ENCODE measurements around the gene SLC12A7. TPM values are rescaled to one million over a fixed set of nuclear protein-coding genes. Genes with fewer than 3 reads are reported as not detected.

Gene SLC12A7
- total and polyA plus RNA-seq, 9 of the 15 experiments (the other 6 are each of a cell fraction or from before 2014, with no cell fraction given), result 0.01 to 3.1 (median 0.56) TPM

- H3K27me3 ChIP-seq (ENCODE audit: control insufficient read depth in 2 of 2, insufficient read depth in 2 of 2, low read length in 2 of 2), result peaks cover 58 to 69% of the 10 kb centered on the region in 2 experiments
- DNase-seq (ENCODE audit: extremely low read depth in 1 of 4, low spot score in 3 of 4) (no peak), FAIRE-seq (no peak), ATAC-seq (no peak)
- ChIA-PET CTCF (ENCODE audit: low intra/inter-chr PET ratio) (no interaction called here), POLR2A (interaction anchor here (0.7 to 1.1 kb wide), 2 partner anchors 14 to 28 kb away, joined by 3 to 4 read pairs; no protein-coding TSS in a partner anchor)
- intact Hi-C loops (cut with micrococcal nuclease), result no loop called here
- no peaks in the 10 kb centered on the region for H3K79me2 ChIP-seq (ENCODE audit: control insufficient read depth, insufficient read depth, low read length)
- BruUV-seq (replicated peaks), result no TSS peak
- no peak overlapping the region for H3K9ac ChIP-seq (ENCODE audit: insufficient read depth in 1 of 2, low read depth in 2 of 2, low read length in 2 of 2)
- no peak overlapping the region for H2AFZ ChIP-seq (ENCODE audit: low read depth, low read length)
- in situ Hi-C loops (cut with MboI), result no loop called here
- H3K27ac ChIP-seq (ENCODE audit: extremely low read depth, low read depth, low read length), result no peak overlapping the region
- no peaks in the 10 kb centered on the region for H3K36me3 ChIP-seq (ENCODE audit: control insufficient read depth, insufficient read depth, low read length)
- peaks cover 38% of the 10 kb centered on the region for H4K20me1 ChIP-seq (replicated peaks; ENCODE audit: control insufficient read depth, insufficient read depth, low read length)
- H3K9me1 ChIP-seq (ENCODE audit: control insufficient read depth, insufficient read depth, low read length), result no peaks in the 10 kb centered on the region
- peaks cover 0 to 17% of the 10 kb centered on the region in 2 experiments; a peak in 2 of 5 replicates for H3K4me1 ChIP-seq (replicated peaks in 1 of 2; ENCODE audit: control insufficient read depth in 2 of 2, insufficient read depth in 2 of 2, low read length in 2 of 2)
- 2% methylated on average over 10 of the region's 10 CpGs for WGBS (ENCODE audit: insufficient coverage, low coverage, missing lambda C conversion rate)
- no peak overlapping the region for H3K4me3 ChIP-seq
- H3K9me3 ChIP-seq (replicated peaks; ENCODE audit: control insufficient read depth, insufficient read depth, low read depth, low read length), result 0 out of 2 replicates have a peak, but pooled peaks cover 3% of the 10 kb centered on the region
- H3K4me2 ChIP-seq (ENCODE audit: insufficient read depth, low read length), result no peak overlapping the region
- TF ChIP-seq HNRNPK (IDR thresholded peaks at IDR 0.05; ENCODE audit: low read depth, low read length, poor library complexity, severe bottlenecking), result no peak
- TF ChIP-seq MIER1 (IDR thresholded peaks at IDR 0.05; ENCODE audit: low read depth), result no peak
- no peak for TF ChIP-seq SOX6 (IDR thresholded peaks at IDR 0.05)
- TF ChIP-seq TGIF2 (CRISPR knock-in tag; IDR thresholded peaks at IDR 0.05), result no peak
- TF ChIP-seq SMAD1 (IDR thresholded peaks at IDR 0.05; ENCODE audit: low read depth, low read length, partially characterized antibody), result no peak
- TF ChIP-seq NKRF (IDR thresholded peaks at IDR 0.05; ENCODE audit: borderline replicate concordance), result no peak
- no peak for TF ChIP-seq MEF2D (tag; conservative IDR thresholded peaks at IDR 0.05; ENCODE audit: low read depth)
- TF ChIP-seq ATF7 (IDR thresholded peaks at IDR 0.05), result no peak
- no peak for TF ChIP-seq IRF2 (CRISPR knock-in tag; IDR thresholded peaks at IDR 0.05)
- TF ChIP-seq ZBTB40 (IDR thresholded peaks at IDR 0.05), result no peak
- TF ChIP-seq ZBTB40 (CRISPR knock-in tag; IDR thresholded peaks at IDR 0.05), result no peak
- no peak for TF ChIP-seq HDAC3 (IDR thresholded peaks at IDR 0.05; ENCODE audit: borderline replicate concordance, partially characterized antibody)
- no peak for TF ChIP-seq BRD4 (IDR thresholded peaks at IDR 0.05)
- no peak for TF ChIP-seq ZC3H8 (IDR thresholded peaks at IDR 0.05)
Measured at GRCh38 chr5:1151316-1151715, 39.5 kb upstream of the SLC12A7 start.

Measured in K562 (cell line).